MM.1S (cell line): Measurements from ENCODE around the gene CYREN.

ENCODE experiments used
- EZH2 ChIP-seq: fragments of 300-600 bp; sonication (generic); optimal IDR thresholded peaks from 2 replicates; pipeline ENCODE3; 2017; ENCODE audit warnings: low read depth, mild to moderate bottlenecking, antibody characterized with exemption, low read length, mixed read lengths
- EZH2phosphoT487 ChIP-seq: fragments of 300-600 bp; sonication (generic); IDR thresholded peaks from 2 replicates; pipeline ENCODE4 v1.6.1; 2018; ENCODE audit warnings: antibody characterized with exemption, low read length
- TF ChIP-seq, protein P1 (sequence below): fragments of 300-600 bp; sonication (generic); IDR thresholded peaks from 2 replicates; pipeline ENCODE4 v1.5.1; 2016; ENCODE audit warnings: antibody characterized with exemption, low read length, mixed read lengths

DNA sequence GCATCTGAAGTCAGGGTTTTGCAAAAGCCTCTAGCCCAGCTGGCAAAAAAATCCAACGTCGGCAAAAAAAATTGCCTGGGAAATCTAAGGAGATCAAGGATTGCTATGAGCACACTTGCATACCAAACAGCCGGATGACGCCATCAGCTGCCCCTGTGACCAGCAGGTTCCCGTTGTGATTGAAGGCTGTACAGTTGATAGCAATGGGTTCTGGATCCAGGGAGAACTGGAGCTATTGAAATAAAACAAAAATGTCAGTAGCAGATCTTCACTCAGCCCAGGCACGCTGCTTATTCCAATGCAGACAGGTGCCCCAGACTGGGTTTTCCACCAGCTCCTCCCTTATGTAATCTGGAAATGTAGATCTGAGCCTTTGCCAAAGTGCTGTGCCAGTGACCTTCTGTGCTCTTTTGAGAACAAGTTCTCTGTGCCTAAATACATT is 18.7 kb upstream of the CYREN start:
- TF ChIP-seq, protein P1, sequence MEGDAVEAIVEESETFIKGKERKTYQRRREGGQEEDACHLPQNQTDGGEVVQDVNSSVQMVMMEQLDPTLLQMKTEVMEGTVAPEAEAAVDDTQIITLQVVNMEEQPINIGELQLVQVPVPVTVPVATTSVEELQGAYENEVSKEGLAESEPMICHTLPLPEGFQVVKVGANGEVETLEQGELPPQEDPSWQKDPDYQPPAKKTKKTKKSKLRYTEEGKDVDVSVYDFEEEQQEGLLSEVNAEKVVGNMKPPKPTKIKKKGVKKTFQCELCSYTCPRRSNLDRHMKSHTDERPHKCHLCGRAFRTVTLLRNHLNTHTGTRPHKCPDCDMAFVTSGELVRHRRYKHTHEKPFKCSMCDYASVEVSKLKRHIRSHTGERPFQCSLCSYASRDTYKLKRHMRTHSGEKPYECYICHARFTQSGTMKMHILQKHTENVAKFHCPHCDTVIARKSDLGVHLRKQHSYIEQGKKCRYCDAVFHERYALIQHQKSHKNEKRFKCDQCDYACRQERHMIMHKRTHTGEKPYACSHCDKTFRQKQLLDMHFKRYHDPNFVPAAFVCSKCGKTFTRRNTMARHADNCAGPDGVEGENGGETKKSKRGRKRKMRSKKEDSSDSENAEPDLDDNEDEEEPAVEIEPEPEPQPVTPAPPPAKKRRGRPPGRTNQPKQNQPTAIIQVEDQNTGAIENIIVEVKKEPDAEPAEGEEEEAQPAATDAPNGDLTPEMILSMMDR = no peak
- no peak for TF ChIP-seq EZH2
- TF ChIP-seq EZH2phosphoT487 = no peak
